SK-N-MC (cell line): ENCODE results near the gene SHLD1.

Source experiments
- EZH2 ChIP-seq: fragments of 200-600 bp; sonication (generic); IDR thresholded peaks from one replicate; pipeline ENCODE4 v1.6.1; 2017; ENCODE audit warnings: antibody characterized with exemption
- FOXP2 ChIP-seq: optimal IDR thresholded peaks from 2 replicates; pipeline ENCODE3; 2011; ENCODE audit warnings: mild to moderate bottlenecking, moderate library complexity; ENCODE audit not compliant: insufficient read depth; ENCODE audit errors: extremely low read length, control extremely low read depth
- POLR2AphosphoS5 ChIP-seq: IDR thresholded peaks from 2 replicates; pipeline ENCODE4 v1.6.1; 2012; ENCODE audit warnings: mild to moderate bottlenecking, low read depth, low read length, borderline replicate concordance

DNA sequence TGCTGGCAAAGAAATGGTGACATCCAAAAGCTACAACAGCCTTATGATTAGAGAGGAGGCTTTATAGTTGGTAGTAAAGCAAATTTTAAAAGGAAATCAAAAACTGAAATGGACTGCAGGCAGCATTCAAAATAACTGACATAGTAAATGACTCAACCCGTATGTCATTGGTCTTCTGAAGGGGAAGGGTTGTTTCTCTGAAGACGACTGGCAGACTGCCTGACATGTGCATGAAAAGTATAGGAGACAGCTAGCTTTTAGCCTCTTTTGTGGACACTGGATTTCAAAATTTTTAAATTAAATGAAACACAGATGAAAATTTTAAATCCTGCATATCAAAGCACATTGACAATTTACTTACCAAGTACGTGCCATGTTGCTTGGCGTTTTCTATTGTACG is 109.4 kb downstream of the SHLD1 start:
- TF ChIP-seq POLR2AphosphoS5 (no peak), EZH2 (no peak), FOXP2 (no peak)
